Lower leg skin (tissue), 3 donors: Measurements from ENCODE around the gene OSCP1.

Source experiments
- POLR2A ChIP-seq, 2 donors: fragments of 450-650 bp; IDR thresholded peaks; one replicate each; pipeline ENCODE4 v1.6.1; 2016 to 2017; ENCODE audit warnings: antibody characterized with exemption in 2 of 2, mild to moderate bottlenecking in 1 of 2, moderate library complexity in 1 of 2
- TF ChIP-seq, protein P1 (sequence below), 3 donors: fragments of 450-650 bp; IDR thresholded peaks; one replicate each; pipeline ENCODE4 v1.5.1; 2016; ENCODE audit warnings: antibody characterized with exemption in 3 of 3, mild to moderate bottlenecking in 3 of 3, moderate library complexity in 2 of 3

- TF ChIP-seq, protein P1, sequence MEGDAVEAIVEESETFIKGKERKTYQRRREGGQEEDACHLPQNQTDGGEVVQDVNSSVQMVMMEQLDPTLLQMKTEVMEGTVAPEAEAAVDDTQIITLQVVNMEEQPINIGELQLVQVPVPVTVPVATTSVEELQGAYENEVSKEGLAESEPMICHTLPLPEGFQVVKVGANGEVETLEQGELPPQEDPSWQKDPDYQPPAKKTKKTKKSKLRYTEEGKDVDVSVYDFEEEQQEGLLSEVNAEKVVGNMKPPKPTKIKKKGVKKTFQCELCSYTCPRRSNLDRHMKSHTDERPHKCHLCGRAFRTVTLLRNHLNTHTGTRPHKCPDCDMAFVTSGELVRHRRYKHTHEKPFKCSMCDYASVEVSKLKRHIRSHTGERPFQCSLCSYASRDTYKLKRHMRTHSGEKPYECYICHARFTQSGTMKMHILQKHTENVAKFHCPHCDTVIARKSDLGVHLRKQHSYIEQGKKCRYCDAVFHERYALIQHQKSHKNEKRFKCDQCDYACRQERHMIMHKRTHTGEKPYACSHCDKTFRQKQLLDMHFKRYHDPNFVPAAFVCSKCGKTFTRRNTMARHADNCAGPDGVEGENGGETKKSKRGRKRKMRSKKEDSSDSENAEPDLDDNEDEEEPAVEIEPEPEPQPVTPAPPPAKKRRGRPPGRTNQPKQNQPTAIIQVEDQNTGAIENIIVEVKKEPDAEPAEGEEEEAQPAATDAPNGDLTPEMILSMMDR (IDR thresholded peaks at IDR 0.05), result no peak
- TF ChIP-seq POLR2A (IDR thresholded peaks at IDR 0.05), result no peak
Observed at GRCh38 chr1:36433102-36433501, 17.1 kb downstream of the OSCP1 start.
